Measurements from ENCODE around the gene PLIN1. TPM values are rescaled to one million over a fixed set of nuclear protein-coding genes. Genes with fewer than 3 reads are reported as not detected.

Gene PLIN1
- total and polyA plus RNA-seq, 2 donors (not counting 3 experiments of a cell fraction or from before 2014, with no cell fraction given): 0.07 TPM; not detected in 1

- H3K9me1 ChIP-seq (replicated peaks; ENCODE audit: control insufficient read depth, extremely low read depth, insufficient read depth, low read length): no peaks in the 10 kb centered on the region
- no peak overlapping the region for H3K9ac ChIP-seq (replicated peaks; ENCODE audit: extremely low read depth, insufficient read depth, low read length)
- no peaks in the 10 kb centered on the region for H4K20me1 ChIP-seq (replicated peaks; ENCODE audit: control insufficient read depth, extremely low read depth, insufficient read depth, low read length)
- no peak overlapping the region for H3K27ac ChIP-seq (ENCODE audit: insufficient read depth, low read depth, low read length)
- no peak overlapping the region for H3K4me3 ChIP-seq (replicated peaks in 1 of 3; ENCODE audit: insufficient read depth in 1 of 3, low read depth in 1 of 3, low read length in 3 of 3)
- ChIA-PET CTCF (interaction anchor here (1.2 kb wide), 1 partner anchor 26 kb away, joined by 3 read pairs; no protein-coding TSS in a partner anchor), POLR2A (no interaction called here)
- H3K79me2 ChIP-seq (ENCODE audit: control insufficient read depth, insufficient read depth, low read length): no peaks in the 10 kb centered on the region
- H3K36me3 ChIP-seq (ENCODE audit: control insufficient read depth in 2 of 2, extremely low read depth in 1 of 2, insufficient read depth in 2 of 2, low read length in 2 of 2): peaks cover 13 to 22% of the 10 kb centered on the region in 2 experiments
- intact Hi-C loops (cut with micrococcal nuclease): no loop called here
- FAIRE-seq (no peak), DNase-seq (ENCODE audit: low read depth, low spot score) (no peak)
- dilution Hi-C loops (cut with MboI; ENCODE audit: extremely low pct_ligation_motif_present, low sequenced_read_pairs): no loop called here
- TF ChIP-seq EZH2 (IDR thresholded peaks at IDR 0.05; ENCODE audit: borderline replicate concordance, low read depth, low read length, severe bottlenecking) (no peak), GATA2 (IDR thresholded peaks at IDR 0.05; ENCODE audit: insufficient read depth, insufficient read length, low read depth, low read length) (no peak), POLR2AphosphoS5 (IDR thresholded peaks at IDR 0.05; ENCODE audit: insufficient read depth, low read depth, low read length) (no peak), POLR2A (IDR thresholded peaks at IDR 0.05; ENCODE audit: low read depth, low read length) (no peak), FOS (IDR thresholded peaks at IDR 0.05; ENCODE audit: borderline replicate concordance, insufficient read depth, low read length) (no peak), MYC (IDR thresholded peaks at IDR 0.05; ENCODE audit: low read depth, low read length) (no peak), CTCF (IDR thresholded peaks at IDR 0.05; ENCODE audit: extremely low read depth in 1 of 2, insufficient read depth in 1 of 2, low read depth in 1 of 2, low read length in 2 of 2) (no peak), JUN (IDR thresholded peaks at IDR 0.05; ENCODE audit: borderline replicate concordance, insufficient read depth, insufficient read length, low read depth) (no peak)
- H3K4me1 ChIP-seq (ENCODE audit: control insufficient read depth, extremely low read depth, insufficient read depth, low read length): no peaks in the 10 kb centered on the region
- H3K4me2 ChIP-seq (ENCODE audit: insufficient read depth, low read length): no peak overlapping the region
- H3K27me3 ChIP-seq (ENCODE audit: control insufficient read depth in 2 of 2, insufficient read depth in 2 of 2, low read length in 2 of 2): no peaks in the 10 kb centered on the region
- BruUV-seq (replicated peaks): no TSS peak
- H3K9me3 ChIP-seq (replicated peaks; ENCODE audit: control insufficient read depth, insufficient read depth, low read length): no peaks in the 10 kb centered on the region
- H2AFZ ChIP-seq (ENCODE audit: low read depth, low read length): no peak overlapping the region
Observed at GRCh38 chr15:89621547-89621946, 57.6 kb downstream of the PLIN1 start.

Measured in endothelial cell of umbilical vein (primary cell).